ENCODE data around the gene NAA20.

Gene NAA20

GRCh38 chr20:20024942-20025341 is 7.8 kb downstream of the NAA20 start:
- no peak for DNase-seq (ENCODE audit: insufficient read length)
- no peak for TF ChIP-seq TAF1 (IDR thresholded peaks at IDR 0.05; ENCODE audit: borderline replicate concordance, low read depth, low read length)

GRCh38 chr20:20027284-20027683 is 10.1 kb downstream of the NAA20 start:
- TF ChIP-seq POLR2A (IDR thresholded peaks at IDR 0.05; ENCODE audit: low read depth, low read length) (no peak), POLR2AphosphoS5 (IDR thresholded peaks at IDR 0.05; ENCODE audit: low read depth, low read length) (no peak), TAF1 (IDR thresholded peaks at IDR 0.05; ENCODE audit: borderline replicate concordance, low read depth, low read length) (no peak)
- FAIRE-seq (no peak), DNase-seq (ENCODE audit: insufficient read length) (no peak)

More at GRCh38 chr20:20024942-20025341, 7.8 kb downstream of the NAA20 start:
- no peak for FAIRE-seq

- DNase-seq (ENCODE audit: insufficient read length) (no peak), FAIRE-seq (peak; percentile 58)
- TF ChIP-seq TAF1 (IDR thresholded peaks at IDR 0.05; ENCODE audit: borderline replicate concordance, low read depth, low read length) (no peak), POLR2AphosphoS5 (IDR thresholded peaks at IDR 0.05; ENCODE audit: low read depth, low read length) (no peak), POLR2A (IDR thresholded peaks at IDR 0.05; ENCODE audit: low read depth, low read length) (no peak)
Observed at GRCh38 chr20:20031790-20032189, 14.6 kb downstream of the NAA20 start.

GRCh38 chr20:20034486-20034885 is 17.3 kb downstream of the NAA20 start:
- DNase-seq (ENCODE audit: insufficient read length) (no peak), FAIRE-seq (no peak)
- TF ChIP-seq TAF1 (IDR thresholded peaks at IDR 0.05; ENCODE audit: borderline replicate concordance, low read depth, low read length) (no peak), POLR2AphosphoS5 (IDR thresholded peaks at IDR 0.05; ENCODE audit: low read depth, low read length) (no peak), POLR2A (IDR thresholded peaks at IDR 0.05; ENCODE audit: low read depth, low read length) (no peak)

- DNase-seq (ENCODE audit: insufficient read length): no peak
- TF ChIP-seq TAF1 (IDR thresholded peaks at IDR 0.05; ENCODE audit: borderline replicate concordance, low read depth, low read length): no peak
- TF ChIP-seq POLR2A (IDR thresholded peaks at IDR 0.05; ENCODE audit: low read depth, low read length): no peak
- TF ChIP-seq POLR2AphosphoS5 (IDR thresholded peaks at IDR 0.05; ENCODE audit: low read depth, low read length): no peak
- FAIRE-seq: no peak
Observed at GRCh38 chr20:20036756-20037155, 19.6 kb downstream of the NAA20 start.

GRCh38 chr20:20037960-20038359 is 20.8 kb downstream of the NAA20 start:
- FAIRE-seq (no peak), DNase-seq (ENCODE audit: insufficient read length) (no peak)
- TF ChIP-seq TAF1 (IDR thresholded peaks at IDR 0.05; ENCODE audit: borderline replicate concordance, low read depth, low read length) (no peak), POLR2A (IDR thresholded peaks at IDR 0.05; ENCODE audit: low read depth, low read length) (no peak), POLR2AphosphoS5 (IDR thresholded peaks at IDR 0.05; ENCODE audit: low read depth, low read length) (no peak)

- no peak for TF ChIP-seq POLR2AphosphoS5 (IDR thresholded peaks at IDR 0.05; ENCODE audit: low read depth, low read length)
- TF ChIP-seq TAF1 (IDR thresholded peaks at IDR 0.05; ENCODE audit: borderline replicate concordance, low read depth, low read length): no peak
- TF ChIP-seq POLR2A (IDR thresholded peaks at IDR 0.05; ENCODE audit: low read depth, low read length): no peak
- FAIRE-seq (no peak), DNase-seq (ENCODE audit: insufficient read length) (no peak)
Observed at GRCh38 chr20:20038586-20038985, 21.4 kb downstream of the NAA20 start.

GRCh38 chr20:20039752-20040387 is 22.7 kb downstream of the NAA20 start:
- FAIRE-seq: no peak
- TF ChIP-seq TAF1 (IDR thresholded peaks at IDR 0.05; ENCODE audit: borderline replicate concordance, low read depth, low read length) (no peak), POLR2AphosphoS5 (IDR thresholded peaks at IDR 0.05; ENCODE audit: low read depth, low read length) (no peak), POLR2A (IDR thresholded peaks at IDR 0.05; ENCODE audit: low read depth, low read length) (no peak)
- DNase-seq (ENCODE audit: insufficient read length): no peak

- TF ChIP-seq POLR2A (IDR thresholded peaks at IDR 0.05; ENCODE audit: low read depth, low read length) (no peak), POLR2AphosphoS5 (IDR thresholded peaks at IDR 0.05; ENCODE audit: low read depth, low read length) (no peak), TAF1 (IDR thresholded peaks at IDR 0.05; ENCODE audit: borderline replicate concordance, low read depth, low read length) (no peak)
- FAIRE-seq (peak; percentile 40), DNase-seq (ENCODE audit: insufficient read length) (no peak)
Observed at GRCh38 chr20:20051767-20052073, 34.6 kb downstream of the NAA20 start.

GRCh38 chr20:20052074-20052970 is 35.2 kb downstream of the NAA20 start, which contains the start of the genes CFAP61 and CRNKL1:
Gene CFAP61, plus strand, starts transcription at chr20:20052532. Its CDS starts 4,122 bp downstream, at chr20:20056654.
Gene CRNKL1, minus strand, starts transcription at chr20:20052466. Its CDS starts 124 bp downstream, at chr20:20052342.
- TF ChIP-seq POLR2AphosphoS5 (IDR thresholded peaks at IDR 0.05; ENCODE audit: low read depth, low read length) (peak; percentile 76), TAF1 (IDR thresholded peaks at IDR 0.05; ENCODE audit: borderline replicate concordance, low read depth, low read length) (peak; percentile 45; the same call in 1 of the 2 replicates), POLR2A (IDR thresholded peaks at IDR 0.05; ENCODE audit: low read depth, low read length) (peak; percentile 72; the same call in 1 of the 2 replicates)
- DNase-seq (ENCODE audit: insufficient read length) (peak; percentile 76), FAIRE-seq (peak; percentile 100)

GRCh38 chr20:20060234-20060998 is 43.3 kb downstream of the NAA20 start:
- DNase-seq (ENCODE audit: insufficient read length) (no peak), FAIRE-seq (no peak)

More at GRCh38 chr20:20060234-20060998, 43.3 kb downstream of the NAA20 start:
- TF ChIP-seq TAF1 (IDR thresholded peaks at IDR 0.05; ENCODE audit: borderline replicate concordance, low read depth, low read length) (no peak), POLR2AphosphoS5 (IDR thresholded peaks at IDR 0.05; ENCODE audit: low read depth, low read length) (no peak), POLR2A (IDR thresholded peaks at IDR 0.05; ENCODE audit: low read depth, low read length) (no peak)
